B cell (primary cell): ENCODE measurements around the gene CST9L.

ENCODE experiments used
- EZH2 ChIP-seq: IDR thresholded peaks from 2 replicates; pipeline ENCODE4 v1.6.1; 2012; ENCODE audit warnings: borderline replicate concordance, low read depth, mild to moderate bottlenecking, moderate library complexity, low read length; ENCODE audit not compliant: insufficient read depth, poor library complexity, severe bottlenecking
- TF ChIP-seq, protein P1 (sequence below): fragments of 200-600 bp; IDR thresholded peaks from one replicate; pipeline ENCODE4 v1.8.0; 2022; ENCODE audit warnings: antibody characterized with exemption, mild to moderate bottlenecking

DNA sequence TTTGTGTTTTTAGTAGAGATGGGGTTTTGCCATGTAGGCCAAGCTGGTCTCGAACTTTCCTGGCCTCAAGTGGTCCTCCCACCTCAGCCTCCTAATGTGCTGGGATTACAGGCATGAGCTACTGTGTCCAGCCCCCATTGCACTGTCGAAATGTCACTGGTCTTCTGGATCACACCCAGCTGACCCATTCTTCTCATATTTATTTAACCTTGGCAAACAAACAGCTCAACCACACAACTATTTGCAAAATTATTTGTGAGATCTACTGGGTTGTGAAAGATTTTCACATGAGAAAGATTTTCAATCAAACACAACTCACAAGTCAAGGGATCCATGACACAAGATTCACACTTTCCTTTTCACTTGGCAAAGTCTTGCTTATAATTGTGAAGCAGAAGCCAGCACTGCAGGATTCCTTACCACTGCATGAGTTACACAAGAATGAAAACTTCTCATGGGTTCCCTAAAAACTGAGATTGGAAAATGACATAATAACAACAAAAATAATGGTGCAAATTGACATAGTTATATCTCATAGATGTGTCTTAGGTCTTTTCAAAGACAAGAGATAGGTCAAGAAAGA lies 2.0 kb upstream of the CST9L start:
- TF ChIP-seq, protein P1, sequence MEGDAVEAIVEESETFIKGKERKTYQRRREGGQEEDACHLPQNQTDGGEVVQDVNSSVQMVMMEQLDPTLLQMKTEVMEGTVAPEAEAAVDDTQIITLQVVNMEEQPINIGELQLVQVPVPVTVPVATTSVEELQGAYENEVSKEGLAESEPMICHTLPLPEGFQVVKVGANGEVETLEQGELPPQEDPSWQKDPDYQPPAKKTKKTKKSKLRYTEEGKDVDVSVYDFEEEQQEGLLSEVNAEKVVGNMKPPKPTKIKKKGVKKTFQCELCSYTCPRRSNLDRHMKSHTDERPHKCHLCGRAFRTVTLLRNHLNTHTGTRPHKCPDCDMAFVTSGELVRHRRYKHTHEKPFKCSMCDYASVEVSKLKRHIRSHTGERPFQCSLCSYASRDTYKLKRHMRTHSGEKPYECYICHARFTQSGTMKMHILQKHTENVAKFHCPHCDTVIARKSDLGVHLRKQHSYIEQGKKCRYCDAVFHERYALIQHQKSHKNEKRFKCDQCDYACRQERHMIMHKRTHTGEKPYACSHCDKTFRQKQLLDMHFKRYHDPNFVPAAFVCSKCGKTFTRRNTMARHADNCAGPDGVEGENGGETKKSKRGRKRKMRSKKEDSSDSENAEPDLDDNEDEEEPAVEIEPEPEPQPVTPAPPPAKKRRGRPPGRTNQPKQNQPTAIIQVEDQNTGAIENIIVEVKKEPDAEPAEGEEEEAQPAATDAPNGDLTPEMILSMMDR, result no peak
- no peak for TF ChIP-seq EZH2
